Thoracic aorta (tissue), 2 donors: ENCODE results near the gene TARP.
"Not testable (repeated sequence)": the region's sequence is repeated elsewhere in the genome, so short reads cannot be mapped to it uniquely, and the experiment has no call there.

Experiments used
- ATAC-seq: fragments of 150-250 bp; one replicate; pipeline ENCODE4 v1.8.0; 2017; ENCODE audit warnings: low read depth; ENCODE audit not compliant: insufficient number of reproducible peaks, low FRiP score
- DNase-seq: peaks from one replicate; pipeline ENCODE4 v3.0.0-alpha.2; 2020; ENCODE audit warnings: low spot score
- H3K27ac ChIP-seq, 2 donors: fragments of 200-600 bp; sonication (generic); 1 replicate in 1 of 2; 2 replicates in 1 of 2; pipeline ENCODE4 v1.5.1; 2016; ENCODE audit warnings: mild to moderate bottlenecking in 2 of 2, moderate library complexity in 2 of 2
- H3K27me3 ChIP-seq: fragments of 200-600 bp; sonication (generic); replicated peaks from 2 replicates; pipeline ENCODE4 v1.6.0; 2016; ENCODE audit warnings: mild to moderate bottlenecking; ENCODE audit not compliant: insufficient read depth
- H3K36me3 ChIP-seq: fragments of 200-600 bp; sonication (generic); one replicate; pipeline ENCODE4 v1.5.1; 2016
- H3K4me1 ChIP-seq, 2 donors: fragments of 200-600 bp; sonication (generic); 1 replicate in 1 of 2; 2 replicates in 1 of 2; pipeline versions ENCODE4 v1.5.1 to v1.6.0; 2016; ENCODE audit warnings: low read depth in 2 of 2, mild to moderate bottlenecking in 1 of 2; ENCODE audit not compliant: control insufficient read depth in 1 of 2
- H3K4me3 ChIP-seq: fragments of 200-600 bp; sonication (generic); 2 replicates; pipeline ENCODE4 v1.5.1; 2016; ENCODE audit warnings: mild to moderate bottlenecking
- H3K9me3 ChIP-seq: fragments of 200-600 bp; sonication (generic); 2 replicates; pipeline ENCODE4 v1.5.1; 2016
- CTCF ChIP-seq: fragments of 200-600 bp; sonication (generic); IDR thresholded peaks from one replicate; pipeline ENCODE4 v1.5.1; 2019; ENCODE audit warnings: antibody characterized with exemption

TARP gene

GRCh38 chr7:38262545-38262944 is 10.9 kb downstream of the TARP start:
- no peak overlapping the region for H3K27ac ChIP-seq
- ATAC-seq, result no peak

GRCh38 chr7:38262026-38262425 is 11.4 kb downstream of the TARP start:
- H3K4me1 ChIP-seq, H3K36me3 ChIP-seq, H3K4me3 ChIP-seq, H3K27me3 ChIP-seq, ATAC-seq, H3K9me3 ChIP-seq, DNase-seq, H3K27ac ChIP-seq: not testable (repeated sequence)

More at GRCh38 chr7:38262545-38262944, 10.9 kb downstream of the TARP start:
- no peaks in the 10 kb centered on the region for H3K9me3 ChIP-seq
- no peaks in the 10 kb centered on the region for H3K4me1 ChIP-seq
- TF ChIP-seq CTCF, result no peak
- no peaks in the 10 kb centered on the region for H3K36me3 ChIP-seq
- H3K4me3 ChIP-seq, result no peak overlapping the region
- DNase-seq, result no peak
- no peaks in the 10 kb centered on the region for H3K27me3 ChIP-seq

GRCh38 chr7:38261601-38262000 is 11.8 kb downstream of the TARP start:
- not testable (repeated sequence) for H3K27ac ChIP-seq, H3K4me1 ChIP-seq, H3K36me3 ChIP-seq, ATAC-seq, H3K27me3 ChIP-seq, H3K9me3 ChIP-seq, H3K4me3 ChIP-seq, DNase-seq

- not testable (repeated sequence) for H3K4me3 ChIP-seq, H3K4me1 ChIP-seq
Observed at GRCh38 chr7:38259157-38259556, 14.3 kb downstream of the TARP start.

GRCh38 chr7:38257350-38257677 is 16.1 kb downstream of the TARP start:
- ATAC-seq (no peak), DNase-seq (no peak)
- Histone ChIP-seq H3K36me3 (no peaks in the 10 kb centered on the region), H3K27ac (no peak overlapping the region), H3K27me3 (no peaks in the 10 kb centered on the region), H3K9me3 (no peaks in the 10 kb centered on the region), H3K4me3 (no peak overlapping the region), H3K4me1 (no peaks in the 10 kb centered on the region)
- no peak for TF ChIP-seq CTCF

More at GRCh38 chr7:38259157-38259556, 14.3 kb downstream of the TARP start:
- not testable (repeated sequence) for H3K27ac ChIP-seq, DNase-seq, H3K27me3 ChIP-seq, H3K36me3 ChIP-seq, H3K9me3 ChIP-seq, ATAC-seq

GRCh38 chr7:38249849-38250248 is 23.6 kb downstream of the TARP start:
- not testable (repeated sequence) for H3K9me3 ChIP-seq, ATAC-seq, H3K36me3 ChIP-seq, H3K27ac ChIP-seq, H3K4me1 ChIP-seq, H3K27me3 ChIP-seq, H3K4me3 ChIP-seq, DNase-seq

GRCh38 chr7:38248069-38248567 is 25.3 kb downstream of the TARP start:
- no peak overlapping the region for H3K4me3 ChIP-seq
- DNase-seq, result no peak
- H3K9me3 ChIP-seq, result no peaks in the 10 kb centered on the region
- ATAC-seq, result no peak
- H3K36me3 ChIP-seq, result no peaks in the 10 kb centered on the region
- no peaks in the 10 kb centered on the region for H3K27me3 ChIP-seq
- no peaks in the 10 kb centered on the region for H3K4me1 ChIP-seq
- no peak overlapping the region for H3K27ac ChIP-seq
- TF ChIP-seq CTCF, result no peak
